PC-9 (cell line): ENCODE data around the gene PPP1CA.

Experiments used
- CTCF ChIP-seq: fragments of 200-600 bp; sonication (generic); conservative IDR thresholded peaks from 2 replicates; pipeline ENCODE4 v1.6.1; 2017; ENCODE audit warnings: mixed run types, antibody characterized with exemption, mild to moderate bottlenecking, moderate library complexity
- EZH2 ChIP-seq: fragments of 200-600 bp; sonication (generic); IDR thresholded peaks from 2 replicates; pipeline ENCODE4 v1.8.0; 2017; ENCODE audit warnings: antibody characterized with exemption, low read depth

GRCh38 chr11:67376873-67377808, 24.5 kb downstream of the PPP1CA start:
- no peak for TF ChIP-seq CTCF
- no peak for TF ChIP-seq EZH2
